ENCODE data around the gene TRIM60. TPM values are rescaled to one million over a fixed set of nuclear protein-coding genes. Genes with fewer than 3 reads are reported as not detected.
A peak's percentile ranks its signal among the peaks of the same experiment; 100 is the strongest.
"Not testable (repeated sequence)": the region's sequence is repeated elsewhere in the genome, so short reads cannot be mapped to it uniquely, and the experiment has no call there.

TRIM60 gene
- total RNA-seq, 1 donor from 2014 or later, result not detected

DNA sequence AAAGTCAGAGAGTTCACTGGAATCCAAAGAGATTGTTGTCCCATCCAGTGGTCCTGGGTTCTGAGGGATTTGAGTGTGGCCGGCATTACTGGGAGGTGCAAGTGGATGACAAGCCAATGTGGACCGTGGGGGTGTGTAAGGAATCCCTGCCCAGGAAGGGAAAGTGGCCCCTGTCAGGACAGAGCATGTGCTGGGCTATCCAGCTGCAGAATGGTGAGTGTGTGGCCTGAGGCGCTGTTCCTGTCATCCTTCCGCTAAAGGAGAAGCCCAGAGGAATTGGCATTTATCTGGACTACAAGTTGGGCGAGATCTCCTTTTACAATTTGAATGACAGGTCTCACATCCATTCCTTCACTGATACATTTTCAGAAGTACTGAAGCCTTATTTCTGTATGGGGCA lies 20.4 kb upstream of the TRIM60 start:
- peaks cover 10% of the 10 kb centered on the region for H3K4me1 Mint-ChIP-seq
- H3K27ac Mint-ChIP-seq, result no peak overlapping the region
- H3K9me3 Mint-ChIP-seq, result peaks cover 3% of the 10 kb centered on the region
- no peaks in the 10 kb centered on the region for H3K27me3 ChIP-seq
- H4K20me1 ChIP-seq (ENCODE audit: low read depth), result no peaks in the 10 kb centered on the region
- no peaks in the 10 kb centered on the region for H3K4me1 ChIP-seq
- no peak overlapping the region for H3K9ac ChIP-seq
- H2AFZ ChIP-seq (replicated peaks), result no peak overlapping the region
- H3K36me3 ChIP-seq, result no peaks in the 10 kb centered on the region
- H3K79me2 ChIP-seq (ENCODE audit: low read depth), result no peaks in the 10 kb centered on the region
- H3K9me3 ChIP-seq (ENCODE audit: low read depth), result no peaks in the 10 kb centered on the region
- H3K36me3 Mint-ChIP-seq, result no peaks in the 10 kb centered on the region
- H3K4me2 ChIP-seq, result no peak overlapping the region
- no peak overlapping the region for H3K27ac ChIP-seq
- no peak overlapping the region for H3K4me3 Mint-ChIP-seq
- H3F3A ChIP-seq (ENCODE audit: low read depth), result no peaks in the 10 kb centered on the region
- DNase-seq (ENCODE audit: low spot score), result no peak
- peaks cover 2% of the 10 kb centered on the region for H3K27me3 Mint-ChIP-seq (ENCODE audit: insufficient read depth, low read depth)
- no peak overlapping the region for H3K4me3 ChIP-seq
- TF ChIP-seq, protein P1, sequence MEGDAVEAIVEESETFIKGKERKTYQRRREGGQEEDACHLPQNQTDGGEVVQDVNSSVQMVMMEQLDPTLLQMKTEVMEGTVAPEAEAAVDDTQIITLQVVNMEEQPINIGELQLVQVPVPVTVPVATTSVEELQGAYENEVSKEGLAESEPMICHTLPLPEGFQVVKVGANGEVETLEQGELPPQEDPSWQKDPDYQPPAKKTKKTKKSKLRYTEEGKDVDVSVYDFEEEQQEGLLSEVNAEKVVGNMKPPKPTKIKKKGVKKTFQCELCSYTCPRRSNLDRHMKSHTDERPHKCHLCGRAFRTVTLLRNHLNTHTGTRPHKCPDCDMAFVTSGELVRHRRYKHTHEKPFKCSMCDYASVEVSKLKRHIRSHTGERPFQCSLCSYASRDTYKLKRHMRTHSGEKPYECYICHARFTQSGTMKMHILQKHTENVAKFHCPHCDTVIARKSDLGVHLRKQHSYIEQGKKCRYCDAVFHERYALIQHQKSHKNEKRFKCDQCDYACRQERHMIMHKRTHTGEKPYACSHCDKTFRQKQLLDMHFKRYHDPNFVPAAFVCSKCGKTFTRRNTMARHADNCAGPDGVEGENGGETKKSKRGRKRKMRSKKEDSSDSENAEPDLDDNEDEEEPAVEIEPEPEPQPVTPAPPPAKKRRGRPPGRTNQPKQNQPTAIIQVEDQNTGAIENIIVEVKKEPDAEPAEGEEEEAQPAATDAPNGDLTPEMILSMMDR (IDR thresholded peaks at IDR 0.05), result no peak
- TF ChIP-seq EZH2phosphoT487 (IDR thresholded peaks at IDR 0.05), result no peak

DNA sequence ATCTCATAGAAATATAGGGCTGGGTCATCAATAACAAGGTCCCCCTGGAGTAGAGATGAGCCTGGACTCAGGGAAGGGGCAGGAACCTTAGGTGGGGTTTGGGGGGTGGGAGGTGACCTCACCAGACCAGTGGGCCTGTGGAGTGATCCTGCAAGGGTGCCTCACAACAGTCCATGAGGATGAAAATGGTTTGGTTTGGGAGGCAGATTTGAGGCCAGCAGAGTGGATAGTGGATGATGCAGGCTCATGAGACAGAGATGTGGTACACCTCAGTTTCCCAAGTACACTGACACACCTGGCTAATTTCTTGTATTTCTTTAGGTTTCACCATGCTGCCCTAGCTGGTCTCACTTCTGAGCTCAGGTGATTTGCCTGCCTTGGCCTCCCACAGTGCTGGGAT lies 18.1 kb upstream of the TRIM60 start:
- no peak for TF ChIP-seq EZH2phosphoT487 (IDR thresholded peaks at IDR 0.05)
- TF ChIP-seq, protein P1 (IDR thresholded peaks at IDR 0.05), result no peak
- TF ChIP-seq EZH2 (IDR thresholded peaks at IDR 0.05), result no peak
- Histone ChIP-seq H3K27ac (no peak overlapping the region), H3K79me2 (ENCODE audit: low read depth) (no peaks in the 10 kb centered on the region), H3K9ac (no peak overlapping the region), H3K27me3 (no peaks in the 10 kb centered on the region), H4K20me1 (ENCODE audit: low read depth) (no peaks in the 10 kb centered on the region), H2AFZ (replicated peaks) (no peak overlapping the region), H3K9me3 (ENCODE audit: low read depth) (no peaks in the 10 kb centered on the region), H3F3A (ENCODE audit: low read depth) (no peaks in the 10 kb centered on the region), H3K4me1 (no peaks in the 10 kb centered on the region), H3K4me2 (no peak overlapping the region), H3K36me3 (no peaks in the 10 kb centered on the region), H3K4me3 (no peak overlapping the region)
- peaks cover 6% of the 10 kb centered on the region for H3K27me3 Mint-ChIP-seq (ENCODE audit: insufficient read depth, low read depth)
- no peak overlapping the region for H3K4me3 Mint-ChIP-seq
- peaks cover 8% of the 10 kb centered on the region for H3K4me1 Mint-ChIP-seq
- no peak for DNase-seq (ENCODE audit: low spot score)
- no peak overlapping the region for H3K27ac Mint-ChIP-seq
- peaks cover 7% of the 10 kb centered on the region for H3K9me3 Mint-ChIP-seq
- H3K36me3 Mint-ChIP-seq, result no peaks in the 10 kb centered on the region

- H3K27ac Mint-ChIP-seq, result no peak overlapping the region
- peak; percentile 14 for DNase-seq (ENCODE audit: low spot score)
- no peak overlapping the region for H3K9ac ChIP-seq
Measured at GRCh38 chr4:165016971-165017370, 14.8 kb upstream of the TRIM60 start.

GRCh38 chr4:165019995-165020394 lies 11.8 kb upstream of the TRIM60 start:
- not testable (repeated sequence) for H3K27me3 ChIP-seq; H3K27me3 Mint-ChIP-seq (ENCODE audit: insufficient read depth, low read depth); H3K27ac Mint-ChIP-seq; H3K4me3 Mint-ChIP-seq; H3K4me2 ChIP-seq; H3K9ac ChIP-seq; H2AFZ ChIP-seq (replicated peaks); DNase-seq (ENCODE audit: low spot score); H3K36me3 Mint-ChIP-seq; H3K27ac ChIP-seq; H3K4me1 Mint-ChIP-seq; H3K4me1 ChIP-seq; H4K20me1 ChIP-seq (ENCODE audit: low read depth); H3K36me3 ChIP-seq; H3K9me3 ChIP-seq (ENCODE audit: low read depth); H3F3A ChIP-seq (ENCODE audit: low read depth); H3K4me3 ChIP-seq; H3K79me2 ChIP-seq (ENCODE audit: low read depth)
- H3K9me3 Mint-ChIP-seq, result peaks cover 16% of the 10 kb centered on the region

More at GRCh38 chr4:165016971-165017370, 14.8 kb upstream of the TRIM60 start:
- no peaks in the 10 kb centered on the region for H3K36me3 Mint-ChIP-seq
- TF ChIP-seq EZH2phosphoT487 (IDR thresholded peaks at IDR 0.05) (no peak), EZH2 (IDR thresholded peaks at IDR 0.05) (no peak)
- TF ChIP-seq, protein P1 (IDR thresholded peaks at IDR 0.05), result peak; percentile 21
- H3K4me1 Mint-ChIP-seq, result peaks cover 4% of the 10 kb centered on the region
- Histone ChIP-seq H3K4me2 (no peak overlapping the region), H3K36me3 (no peaks in the 10 kb centered on the region), H3K27me3 (no peaks in the 10 kb centered on the region), H3K4me1 (no peaks in the 10 kb centered on the region), H4K20me1 (ENCODE audit: low read depth) (no peaks in the 10 kb centered on the region), H3K9me3 (ENCODE audit: low read depth) (no peaks in the 10 kb centered on the region), H3K79me2 (ENCODE audit: low read depth) (no peaks in the 10 kb centered on the region), H3K27ac (no peak overlapping the region), H3K4me3 (no peak overlapping the region), H2AFZ (replicated peaks) (no peak overlapping the region), H3F3A (ENCODE audit: low read depth) (no peaks in the 10 kb centered on the region)
- no peak overlapping the region for H3K4me3 Mint-ChIP-seq
- H3K9me3 Mint-ChIP-seq, result peaks cover 16% of the 10 kb centered on the region
- peaks cover 6% of the 10 kb centered on the region for H3K27me3 Mint-ChIP-seq (ENCODE audit: insufficient read depth, low read depth)

- H3F3A ChIP-seq (ENCODE audit: low read depth); H3K9me3 Mint-ChIP-seq; H3K9ac ChIP-seq; H3K9me3 ChIP-seq (ENCODE audit: low read depth); H2AFZ ChIP-seq (replicated peaks); H3K4me1 Mint-ChIP-seq; H3K4me1 ChIP-seq; H3K27me3 ChIP-seq; H3K27me3 Mint-ChIP-seq (ENCODE audit: insufficient read depth, low read depth); H3K79me2 ChIP-seq (ENCODE audit: low read depth); H3K27ac ChIP-seq; H3K27ac Mint-ChIP-seq; H3K36me3 ChIP-seq; H3K4me3 ChIP-seq; H3K4me2 ChIP-seq; H3K36me3 Mint-ChIP-seq; H3K4me3 Mint-ChIP-seq; H4K20me1 ChIP-seq (ENCODE audit: low read depth); DNase-seq (ENCODE audit: low spot score): not testable (repeated sequence)
Measured at GRCh38 chr4:165025782-165026181, 6.0 kb upstream of the TRIM60 start.
